ENCODE measurements around the gene ZBTB7C. TPM values are rescaled to one million over a fixed set of nuclear protein-coding genes. Genes with fewer than 3 reads are reported as not detected.

Gene ZBTB7C
- total and polyA plus RNA-seq, 2 experiments from 2014 or later: 2.3 to 5.5 TPM

DNA sequence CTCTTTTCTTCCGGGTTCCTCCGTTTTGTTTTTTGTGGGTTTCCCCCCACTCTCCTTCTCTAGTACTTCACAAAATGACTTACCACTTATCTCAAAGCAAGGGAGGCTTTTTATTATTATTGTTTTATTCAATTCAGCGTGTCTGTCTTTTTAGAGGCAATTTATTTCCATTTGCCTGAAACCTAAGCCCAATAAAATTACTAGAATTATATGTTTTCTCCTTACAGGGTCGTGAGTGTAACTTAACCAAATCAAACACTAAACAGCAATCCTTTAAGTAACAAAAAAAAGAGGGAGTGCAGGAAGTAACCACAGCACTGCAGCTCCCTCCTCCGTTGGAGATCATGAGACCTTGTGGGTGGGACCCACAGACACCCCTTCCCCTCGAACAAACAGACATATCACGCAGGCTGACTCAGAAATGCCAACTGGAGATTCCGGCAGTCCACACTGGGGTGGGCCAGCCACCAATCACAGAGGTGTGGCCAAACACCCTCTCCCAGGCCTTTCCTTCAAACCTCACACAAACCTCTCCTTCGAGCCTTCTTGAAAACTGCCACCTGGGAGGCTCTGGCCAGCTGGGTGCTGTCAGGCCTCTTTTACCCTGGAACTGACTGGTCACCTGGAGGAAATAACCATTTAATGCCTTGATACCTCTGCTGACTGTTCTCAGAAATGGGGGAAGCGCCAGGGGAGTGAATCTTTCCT, 271.7 kb downstream of the ZBTB7C start:
- Histone ChIP-seq H3K9me3 (ENCODE audit: low read depth) (no peaks in the 10 kb centered on the region), H3K4me1 (ENCODE audit: low read depth) (peaks cover 4% of the 10 kb centered on the region), H3K36me3 (no peaks in the 10 kb centered on the region), H3K27ac (no peak overlapping the region), H3K4me3 (peak overlapping the region; percentile 43), H3K27me3 (peaks cover 62% of the 10 kb centered on the region)
- DNase-seq (ENCODE audit: low read depth in 1 of 2, low spot score in 1 of 2): no peak
- TF ChIP-seq, protein P1, sequence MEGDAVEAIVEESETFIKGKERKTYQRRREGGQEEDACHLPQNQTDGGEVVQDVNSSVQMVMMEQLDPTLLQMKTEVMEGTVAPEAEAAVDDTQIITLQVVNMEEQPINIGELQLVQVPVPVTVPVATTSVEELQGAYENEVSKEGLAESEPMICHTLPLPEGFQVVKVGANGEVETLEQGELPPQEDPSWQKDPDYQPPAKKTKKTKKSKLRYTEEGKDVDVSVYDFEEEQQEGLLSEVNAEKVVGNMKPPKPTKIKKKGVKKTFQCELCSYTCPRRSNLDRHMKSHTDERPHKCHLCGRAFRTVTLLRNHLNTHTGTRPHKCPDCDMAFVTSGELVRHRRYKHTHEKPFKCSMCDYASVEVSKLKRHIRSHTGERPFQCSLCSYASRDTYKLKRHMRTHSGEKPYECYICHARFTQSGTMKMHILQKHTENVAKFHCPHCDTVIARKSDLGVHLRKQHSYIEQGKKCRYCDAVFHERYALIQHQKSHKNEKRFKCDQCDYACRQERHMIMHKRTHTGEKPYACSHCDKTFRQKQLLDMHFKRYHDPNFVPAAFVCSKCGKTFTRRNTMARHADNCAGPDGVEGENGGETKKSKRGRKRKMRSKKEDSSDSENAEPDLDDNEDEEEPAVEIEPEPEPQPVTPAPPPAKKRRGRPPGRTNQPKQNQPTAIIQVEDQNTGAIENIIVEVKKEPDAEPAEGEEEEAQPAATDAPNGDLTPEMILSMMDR (IDR thresholded peaks at IDR 0.05; ENCODE audit: low read depth, low read length): no peak

DNA sequence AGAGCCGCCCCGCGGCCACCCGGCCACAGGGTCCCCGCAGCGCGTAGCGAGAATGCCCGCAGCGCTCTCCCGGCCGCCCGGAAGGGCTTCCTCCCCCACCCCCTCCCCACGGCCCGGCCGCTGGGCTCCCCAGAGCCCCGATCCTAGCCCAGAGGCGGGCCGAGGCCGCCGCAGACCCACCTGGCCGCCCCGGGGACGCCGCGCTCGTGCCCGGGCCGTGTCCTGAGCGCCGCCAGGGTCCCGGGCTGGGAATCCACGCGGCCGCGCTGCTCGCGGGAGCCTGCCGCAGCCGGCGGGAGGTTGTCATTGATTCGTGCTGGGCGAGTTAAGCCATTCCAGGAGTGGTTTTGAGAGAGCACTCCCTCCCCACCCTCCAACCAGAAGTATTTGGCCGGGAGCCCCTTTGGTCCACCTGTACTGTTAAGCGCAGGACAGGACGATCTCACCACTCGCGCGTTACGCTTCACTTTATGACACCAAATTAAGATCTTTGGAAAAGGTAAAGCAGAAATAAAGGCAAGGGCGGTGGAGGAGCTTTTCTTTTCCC, 272.3 kb downstream of the ZBTB7C start:
- H3K4me1 ChIP-seq (ENCODE audit: low read depth): peaks cover 4% of the 10 kb centered on the region
- H3K36me3 ChIP-seq: no peaks in the 10 kb centered on the region
- H3K9me3 ChIP-seq (ENCODE audit: low read depth): no peaks in the 10 kb centered on the region
- H3K4me3 ChIP-seq: peak overlapping the region; percentile 43
- peak in 1 of 2 donors; percentile 28 for DNase-seq (ENCODE audit: low read depth in 1 of 2, low spot score in 1 of 2)
- TF ChIP-seq, protein P1 (IDR thresholded peaks at IDR 0.05; ENCODE audit: low read depth, low read length): no peak
- H3K27ac ChIP-seq: no peak overlapping the region
- peaks cover 68% of the 10 kb centered on the region for H3K27me3 ChIP-seq

DNA sequence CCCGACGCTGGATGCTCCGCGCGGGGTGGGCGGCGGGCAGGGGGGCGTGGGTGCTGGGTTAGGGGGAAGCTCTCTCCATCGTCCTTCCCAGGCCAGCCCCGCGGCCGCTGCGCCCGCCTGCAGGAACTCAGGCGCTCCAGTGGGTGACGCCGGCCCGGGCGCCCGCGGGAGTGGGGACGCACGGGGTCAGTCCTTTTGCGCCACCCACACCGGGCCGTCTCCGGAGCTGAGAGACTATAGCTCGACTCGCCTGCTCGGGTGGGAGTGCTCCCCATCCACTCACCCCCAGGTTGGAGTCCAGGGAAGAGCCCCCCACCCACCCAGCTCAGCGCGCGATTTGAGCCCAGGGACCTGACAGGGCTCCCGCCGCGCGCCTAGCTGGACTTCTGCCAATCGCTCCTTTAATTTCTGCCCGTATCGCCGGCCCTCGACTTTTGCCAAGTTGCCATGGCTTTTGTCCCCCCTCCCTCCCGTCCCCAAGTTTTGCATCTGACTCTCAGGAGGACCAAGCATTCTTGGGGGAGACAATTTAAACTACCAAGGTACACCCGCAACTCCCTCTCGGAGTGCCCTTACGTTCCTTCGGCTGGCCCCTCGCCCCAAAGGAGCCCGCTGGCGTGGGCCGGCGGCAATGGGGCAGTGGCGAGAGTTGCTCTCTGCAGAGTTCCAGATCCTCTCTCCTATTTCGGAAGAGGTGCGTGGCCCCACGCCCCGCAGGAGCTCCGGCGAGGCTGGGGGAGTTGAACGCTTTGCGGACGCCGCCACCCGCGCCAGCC, 272.9 kb downstream of the ZBTB7C start:
- peak in 1 of 2 donors; percentile 35 for DNase-seq (ENCODE audit: low read depth in 1 of 2, low spot score in 1 of 2)
- Histone ChIP-seq H3K27me3 (peaks cover 73% of the 10 kb centered on the region), H3K36me3 (no peaks in the 10 kb centered on the region), H3K4me1 (ENCODE audit: low read depth) (peaks cover 4% of the 10 kb centered on the region), H3K27ac (no peak overlapping the region), H3K9me3 (ENCODE audit: low read depth) (no peaks in the 10 kb centered on the region), H3K4me3 (peak overlapping the region; percentile 43)
- TF ChIP-seq, protein P1 (IDR thresholded peaks at IDR 0.05; ENCODE audit: low read depth, low read length): no peak

DNA sequence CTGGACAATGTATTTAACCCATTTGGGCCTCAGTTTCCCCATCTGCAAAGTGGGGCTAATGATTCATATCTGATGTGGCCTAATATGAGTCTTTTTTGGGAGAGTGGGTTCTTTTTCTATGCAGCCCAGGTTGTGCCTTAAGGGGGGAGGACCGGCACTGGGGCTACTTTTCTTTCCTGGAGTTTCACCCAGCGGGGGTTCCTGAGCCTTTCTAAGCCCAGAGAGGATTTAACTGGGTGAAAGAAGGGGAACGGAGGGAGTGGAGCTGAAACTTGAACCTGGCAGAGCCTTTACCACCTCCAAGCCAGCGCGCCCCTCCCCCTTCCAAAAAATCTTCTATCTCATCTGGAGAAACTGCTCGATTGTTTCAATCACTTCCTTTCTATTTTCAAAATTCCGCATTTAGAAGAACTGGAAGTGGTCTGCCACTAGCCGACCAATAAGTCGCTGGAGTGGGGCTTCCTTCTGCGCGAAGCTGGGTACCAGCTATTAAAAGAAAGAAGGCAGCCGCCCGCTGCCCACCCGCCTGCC, 273.7 kb downstream of the ZBTB7C start:
- H3K36me3 ChIP-seq: no peaks in the 10 kb centered on the region
- TF ChIP-seq, protein P1 (IDR thresholded peaks at IDR 0.05; ENCODE audit: low read depth, low read length): no peak
- no peak for DNase-seq (ENCODE audit: low read depth in 1 of 2, low spot score in 1 of 2)
- H3K27me3 ChIP-seq: peaks cover 73% of the 10 kb centered on the region
- peaks cover 4% of the 10 kb centered on the region for H3K4me1 ChIP-seq (ENCODE audit: low read depth)
- no peaks in the 10 kb centered on the region for H3K9me3 ChIP-seq (ENCODE audit: low read depth)
- H3K27ac ChIP-seq: no peak overlapping the region
- peak overlapping the region; percentile 43 for H3K4me3 ChIP-seq

DNA sequence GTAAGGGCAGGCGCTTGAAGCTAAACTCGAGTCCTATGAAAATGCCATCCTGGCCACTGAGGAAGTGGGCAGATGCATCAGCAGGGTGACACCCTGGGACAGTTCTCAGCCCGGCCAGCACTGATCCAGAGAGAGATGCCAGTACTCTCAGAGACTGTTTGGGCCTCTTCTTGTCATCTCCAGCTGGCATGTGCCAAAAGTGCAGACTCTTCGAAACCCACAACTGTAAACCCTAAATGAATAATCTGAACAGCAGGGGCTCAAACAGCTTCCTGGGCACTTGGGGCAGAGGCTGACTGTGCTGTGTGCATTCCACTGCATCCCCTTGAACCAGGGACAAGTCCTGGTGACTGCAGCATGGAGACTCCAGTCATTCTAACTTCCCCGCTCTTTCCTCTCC, 274.6 kb downstream of the ZBTB7C start:
- H3K4me1 ChIP-seq (ENCODE audit: low read depth): peaks cover 4% of the 10 kb centered on the region
- DNase-seq (ENCODE audit: low read depth in 1 of 2, low spot score in 1 of 2): no peak
- H3K27me3 ChIP-seq: peaks cover 73% of the 10 kb centered on the region
- TF ChIP-seq, protein P1 (IDR thresholded peaks at IDR 0.05; ENCODE audit: low read depth, low read length): no peak
- H3K36me3 ChIP-seq: no peaks in the 10 kb centered on the region
- H3K27ac ChIP-seq: no peak overlapping the region
- no peak overlapping the region for H3K4me3 ChIP-seq
- no peaks in the 10 kb centered on the region for H3K9me3 ChIP-seq (ENCODE audit: low read depth)

Measured in cardiac muscle cell (in vitro differentiated cells and primary cell).